ENCODE data around the gene PCMTD2.
"Not testable (repeated sequence)": the region's sequence is repeated elsewhere in the genome, so short reads cannot be mapped to it uniquely, and the experiment has no call there.

The PCMTD2 gene

GRCh38 chr20:64322031-64322789, 66.7 kb downstream of the PCMTD2 start:
- DNase-seq (ENCODE audit: low spot score); in situ Hi-C loops (cut with MboI; ENCODE audit: low sequenced_read_pairs, unreplicated experiment): not testable (repeated sequence)
